ENCODE results near the gene ZBTB20. TPM values are rescaled to one million over a fixed set of nuclear protein-coding genes. Genes with fewer than 3 reads are reported as not detected.
"Not testable (repeated sequence)": the region's sequence is repeated elsewhere in the genome, so short reads cannot be mapped to it uniquely, and the experiment has no call there.

The ZBTB20 gene
- total RNA-seq, 4 donors from 2014 or later, result 46.1 to 102 (median 81.9) TPM

DNA sequence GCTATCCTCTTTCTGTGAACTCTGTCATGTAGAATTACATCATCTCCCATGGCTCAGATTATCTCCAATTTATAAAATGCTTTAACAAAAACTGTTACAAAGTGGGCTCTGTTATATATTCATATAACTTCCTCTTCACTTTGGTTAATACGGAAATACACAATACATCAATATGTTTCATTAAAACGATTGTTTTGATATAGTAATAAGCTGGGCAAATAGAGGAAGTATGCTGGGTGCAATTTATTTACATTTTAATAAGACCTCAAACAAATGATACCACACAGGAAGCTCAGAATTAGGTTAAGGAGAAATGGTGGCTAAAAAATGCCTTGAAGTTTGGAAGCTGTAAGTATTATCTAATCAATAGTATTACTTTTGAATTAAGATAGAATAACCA, 331.0 kb downstream of the ZBTB20 start:
- no peak for TF ChIP-seq CTCF (IDR thresholded peaks at IDR 0.05)
- DNase-seq (ENCODE audit: low spot score) (no peak), ATAC-seq (ENCODE audit: low FRiP score) (no peak)

DNA sequence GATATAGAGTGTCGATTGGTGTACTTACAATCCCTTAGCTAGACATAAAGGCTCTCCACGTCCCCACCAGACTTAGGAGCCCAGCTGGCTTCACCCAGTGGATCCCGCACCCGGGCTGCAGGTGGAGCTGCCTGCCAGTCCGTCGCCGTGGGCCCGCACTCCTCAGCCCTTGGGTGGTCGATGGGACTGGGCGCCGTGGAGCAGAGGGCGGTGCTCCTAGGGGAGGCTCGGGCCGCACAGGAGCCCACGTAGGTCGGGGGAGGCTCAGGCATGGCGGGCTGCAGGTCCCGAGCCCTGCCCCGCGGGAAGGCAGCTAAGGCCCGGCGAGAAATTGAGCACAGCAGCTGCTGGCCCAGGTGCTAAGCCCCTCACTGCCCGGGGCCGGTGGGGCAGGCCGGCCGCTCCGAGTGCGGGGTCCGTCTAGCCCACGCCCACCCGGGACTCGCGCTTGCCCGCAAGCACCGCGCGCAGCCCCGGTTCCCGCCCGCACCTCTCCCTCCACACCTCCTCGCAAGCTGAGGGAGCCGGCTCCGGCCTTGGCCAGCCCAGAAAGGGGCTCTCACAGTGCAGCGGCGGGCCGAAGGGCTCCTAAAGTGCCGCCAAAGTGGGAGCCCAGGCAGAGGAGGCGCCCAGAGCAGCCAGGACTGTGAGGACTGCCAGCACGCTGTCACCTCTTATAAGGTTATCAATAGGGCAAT, 334.4 kb downstream of the ZBTB20 start:
- not testable (repeated sequence) for DNase-seq (ENCODE audit: low spot score)

GRCh38 chr3:114809668-114810413, 337.2 kb downstream of the ZBTB20 start:
- no peak for TF ChIP-seq CTCF (IDR thresholded peaks at IDR 0.05)
- DNase-seq (ENCODE audit: low spot score), result no peak
- no peak for ATAC-seq (ENCODE audit: low FRiP score)

More for the DNA sequence above, 334.4 kb downstream of the ZBTB20 start:
- ATAC-seq (ENCODE audit: low FRiP score), result not testable (repeated sequence)

- TF ChIP-seq CTCF (IDR thresholded peaks at IDR 0.05), result no peak
- no peak for ATAC-seq (ENCODE audit: low FRiP score)
- DNase-seq (ENCODE audit: low spot score), result no peak
Measured at GRCh38 chr3:114804099-114804498, 343.0 kb downstream of the ZBTB20 start.

DNA sequence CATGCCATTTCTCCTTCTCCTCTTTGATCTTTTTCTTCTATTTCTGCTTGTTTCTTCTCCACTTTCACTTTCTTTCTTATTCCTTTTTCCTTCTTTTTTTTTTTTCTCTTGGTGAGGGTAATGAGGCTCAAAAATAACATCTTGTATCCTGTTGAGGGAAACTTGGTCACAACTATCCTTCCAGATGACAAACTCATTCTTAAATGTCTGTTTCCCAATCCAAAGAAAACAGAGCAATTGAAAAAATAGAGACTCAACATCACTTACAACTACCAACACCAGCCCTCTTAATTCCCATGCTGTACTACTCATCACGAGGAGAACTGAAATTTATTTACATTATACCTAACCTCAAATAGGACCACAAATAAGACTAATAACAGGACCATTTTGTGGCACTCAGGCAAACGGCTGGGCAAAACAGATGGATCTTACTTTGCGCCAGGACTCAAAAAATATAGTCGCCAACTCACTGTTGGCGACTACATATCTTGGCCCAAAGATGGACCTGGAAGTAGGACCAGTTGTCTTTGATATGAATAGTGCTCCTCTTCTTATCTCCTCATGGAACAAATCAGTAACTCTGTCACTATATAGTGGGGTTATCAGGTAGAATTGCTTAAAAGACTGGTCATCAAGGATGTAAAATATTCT, 343.9 kb downstream of the ZBTB20 start:
- ATAC-seq (ENCODE audit: low FRiP score), result no peak
- no peak for TF ChIP-seq CTCF (IDR thresholded peaks at IDR 0.05)
- DNase-seq (ENCODE audit: low spot score), result no peak

GRCh38 chr3:114800272-114801031, 346.6 kb downstream of the ZBTB20 start:
- ATAC-seq (ENCODE audit: low FRiP score) (no peak), DNase-seq (ENCODE audit: low spot score) (no peak)
- TF ChIP-seq CTCF (IDR thresholded peaks at IDR 0.05), result no peak

GRCh38 chr3:114799816-114800215, 347.3 kb downstream of the ZBTB20 start:
- ATAC-seq (ENCODE audit: low FRiP score) (no peak), DNase-seq (ENCODE audit: low spot score) (no peak)
- TF ChIP-seq CTCF (IDR thresholded peaks at IDR 0.05), result no peak

Data from omental fat pad (tissue), 4 donors.